T47D (cell line): ENCODE measurements around the gene RRAS2.
"Not testable (repeated sequence)": the region's sequence is repeated elsewhere in the genome, so short reads cannot be mapped to it uniquely, and the experiment has no call there.

Experiments used
- DNase-seq, 2 experiments: peaks; one replicate each; pipeline versions ENCODE4 v3.0.0 to v3.0.0-alpha.2; 2011 to 2012; ENCODE audit warnings: low read depth in 1 of 2, low spot score in 1 of 2
- JUND ChIP-seq: IDR thresholded peaks from 2 replicates; pipeline ENCODE4 v1.6.1; 2012; ENCODE audit warnings: low read depth
- in situ Hi-C: cut with HindIII; loops from 2 replicates; pipeline ENCODE4 v1.10.0; 2016; ENCODE audit warnings: low sequenced_read_pairs, low pct_unique_long_range_greater_than_20kb

Gene RRAS2

DNA sequence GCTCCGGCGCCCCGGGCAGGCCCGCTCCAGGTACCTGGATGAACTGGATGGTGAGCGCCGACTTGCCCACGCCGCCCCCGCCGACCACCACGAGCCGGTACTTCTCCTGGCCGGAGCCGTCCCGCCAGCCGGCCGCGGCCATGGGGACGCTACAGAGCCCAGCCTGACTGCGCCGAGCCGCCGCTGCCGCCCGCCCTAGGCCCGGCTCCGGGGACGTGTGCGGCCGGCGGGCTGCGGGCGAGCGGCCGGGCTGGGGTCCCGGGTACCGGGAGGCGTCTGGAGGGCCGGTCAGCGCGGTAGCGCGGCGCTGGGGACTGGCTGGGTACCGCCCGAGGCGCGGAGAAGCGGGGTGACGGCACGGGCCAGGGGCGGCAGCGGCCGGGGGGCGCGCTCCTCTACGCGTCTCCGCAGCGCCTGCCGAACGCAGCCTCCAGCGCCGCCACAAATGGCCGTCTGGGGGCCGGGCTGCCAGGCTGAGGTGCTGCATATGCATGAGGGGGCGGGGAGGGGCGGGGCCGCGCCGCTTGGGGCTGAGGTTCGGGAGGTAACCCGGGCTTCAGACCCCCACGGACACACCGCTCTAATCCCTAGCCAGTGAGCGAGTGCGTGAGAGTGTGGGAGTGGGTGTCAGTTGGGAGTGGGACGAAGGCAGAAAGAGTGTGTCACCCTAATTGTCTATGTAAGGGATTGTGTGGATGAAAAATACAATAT lies at the start of gene RRAS2:
Gene RRAS2, minus strand, starts transcription at position 455 of the 711 bp plus-strand sequence. Its CDS starts 313 bp downstream, at position 142.
- peak; percentile 32 to 67 for DNase-seq
- no peak for TF ChIP-seq JUND
- in situ Hi-C loops: no loop called here

DNA sequence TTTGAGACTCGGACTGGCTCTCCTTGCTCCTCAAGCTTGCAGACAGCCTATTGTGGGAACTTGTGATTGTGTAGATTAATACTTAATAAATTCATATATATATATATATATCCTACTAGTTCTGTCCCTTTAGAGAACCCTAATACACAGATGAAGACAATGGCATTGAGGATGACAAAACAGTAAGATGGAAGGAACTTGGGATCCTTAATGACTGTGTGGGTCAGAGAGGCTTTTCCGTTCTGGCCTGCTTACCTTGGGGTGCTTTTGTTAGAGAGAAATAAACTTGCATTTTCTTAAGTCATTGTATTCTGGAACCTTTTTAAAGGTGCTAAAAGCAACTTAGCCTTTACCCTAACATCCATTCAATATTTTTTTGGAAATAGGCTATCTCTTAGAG lies 49.6 kb upstream of the RRAS2 start:
- no peak for TF ChIP-seq JUND
- in situ Hi-C loops: no loop called here
- no peak for DNase-seq

- DNase-seq, in situ Hi-C loops: not testable (repeated sequence)
Observed at GRCh38 chr11:14406116-14406515, 47.1 kb upstream of the RRAS2 start.

GRCh38 chr11:14403528-14403927 lies 44.5 kb upstream of the RRAS2 start:
- in situ Hi-C loops, DNase-seq: not testable (repeated sequence)

GRCh38 chr11:14399087-14399486 lies 40.1 kb upstream of the RRAS2 start:
- DNase-seq: no peak
- no peak for TF ChIP-seq JUND
- in situ Hi-C loops: no loop called here

- in situ Hi-C loops: no loop called here
- no peak for TF ChIP-seq JUND
Observed at GRCh38 chr11:14396273-14396672, 37.3 kb upstream of the RRAS2 start.

DNA sequence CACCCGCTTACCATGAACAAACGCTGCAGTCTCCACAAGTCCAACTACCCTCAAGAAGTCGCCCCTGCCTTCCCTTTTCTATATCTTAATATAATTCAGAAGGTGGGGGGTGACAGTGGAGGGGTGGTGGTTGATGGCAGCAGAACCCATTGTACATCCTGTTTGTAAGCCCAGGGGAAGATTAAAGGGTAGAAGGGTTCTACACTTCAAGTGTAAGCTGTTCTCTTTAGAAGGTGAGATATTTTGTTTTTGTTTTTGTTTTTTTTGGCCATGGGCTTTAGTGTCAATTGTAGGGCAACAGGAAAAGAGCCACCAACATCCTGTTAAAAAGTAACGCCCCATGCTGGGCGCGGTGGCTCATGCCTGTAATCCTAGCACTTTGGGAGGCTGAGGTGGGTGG lies 34.9 kb upstream of the RRAS2 start:
- in situ Hi-C loops: no loop called here
- no peak for DNase-seq
- TF ChIP-seq JUND: no peak

More at GRCh38 chr11:14396273-14396672, 37.3 kb upstream of the RRAS2 start:
- no peak for DNase-seq

GRCh38 chr11:14393129-14393528 lies 34.1 kb upstream of the RRAS2 start:
- no peak for TF ChIP-seq JUND
- DNase-seq: no peak
- in situ Hi-C loops: no loop called here

GRCh38 chr11:14390669-14391068 lies 31.7 kb upstream of the RRAS2 start:
- DNase-seq: no peak
- in situ Hi-C loops: no loop called here
- TF ChIP-seq JUND: no peak

DNA sequence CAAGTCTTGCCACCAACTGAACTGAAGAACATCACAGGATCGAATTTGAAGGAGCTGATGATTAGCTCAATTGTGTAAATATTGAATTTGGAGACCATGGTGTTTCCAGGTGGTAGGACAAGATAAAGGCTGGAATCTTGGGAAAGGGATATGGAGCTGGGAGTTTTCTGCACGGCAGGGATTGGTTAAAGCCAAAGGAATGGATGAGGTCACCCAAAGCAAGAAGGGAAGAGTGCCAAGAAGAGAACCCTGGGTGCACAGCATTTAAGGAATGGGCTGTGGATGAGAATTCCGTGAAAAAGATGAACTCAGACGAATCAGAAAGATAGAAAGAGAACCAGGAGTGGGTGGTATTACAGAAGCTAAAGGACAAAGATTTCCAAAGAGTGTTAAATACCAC lies 29.4 kb upstream of the RRAS2 start:
- DNase-seq: no peak
- in situ Hi-C loops: no loop called here
- no peak for TF ChIP-seq JUND

- DNase-seq: no peak
- no peak for TF ChIP-seq JUND
- in situ Hi-C loops: no loop called here
Observed at GRCh38 chr11:14386895-14387480, 28.0 kb upstream of the RRAS2 start.

- no peak for TF ChIP-seq JUND
Observed at GRCh38 chr11:14386081-14386480, 27.1 kb upstream of the RRAS2 start.

GRCh38 chr11:14384338-14384737 lies 25.4 kb upstream of the RRAS2 start:
- DNase-seq: no peak
- in situ Hi-C loops: no loop called here
- no peak for TF ChIP-seq JUND

More at GRCh38 chr11:14386081-14386480, 27.1 kb upstream of the RRAS2 start:
- in situ Hi-C loops: no loop called here
- DNase-seq: no peak

GRCh38 chr11:14381968-14382367 lies 23.0 kb upstream of the RRAS2 start:
- in situ Hi-C loops: no loop called here
- TF ChIP-seq JUND: no peak
- DNase-seq: no peak
